ENCODE measurements around the gene FAM72A. TPM values are rescaled to one million over a fixed set of nuclear protein-coding genes. Genes with fewer than 3 reads are reported as not detected.
"Not testable (repeated sequence)": the region's sequence is repeated elsewhere in the genome, so short reads cannot be mapped to it uniquely, and the experiment has no call there.

FAM72A gene
- total RNA-seq, 1 donor = 1.9 TPM

DNA sequence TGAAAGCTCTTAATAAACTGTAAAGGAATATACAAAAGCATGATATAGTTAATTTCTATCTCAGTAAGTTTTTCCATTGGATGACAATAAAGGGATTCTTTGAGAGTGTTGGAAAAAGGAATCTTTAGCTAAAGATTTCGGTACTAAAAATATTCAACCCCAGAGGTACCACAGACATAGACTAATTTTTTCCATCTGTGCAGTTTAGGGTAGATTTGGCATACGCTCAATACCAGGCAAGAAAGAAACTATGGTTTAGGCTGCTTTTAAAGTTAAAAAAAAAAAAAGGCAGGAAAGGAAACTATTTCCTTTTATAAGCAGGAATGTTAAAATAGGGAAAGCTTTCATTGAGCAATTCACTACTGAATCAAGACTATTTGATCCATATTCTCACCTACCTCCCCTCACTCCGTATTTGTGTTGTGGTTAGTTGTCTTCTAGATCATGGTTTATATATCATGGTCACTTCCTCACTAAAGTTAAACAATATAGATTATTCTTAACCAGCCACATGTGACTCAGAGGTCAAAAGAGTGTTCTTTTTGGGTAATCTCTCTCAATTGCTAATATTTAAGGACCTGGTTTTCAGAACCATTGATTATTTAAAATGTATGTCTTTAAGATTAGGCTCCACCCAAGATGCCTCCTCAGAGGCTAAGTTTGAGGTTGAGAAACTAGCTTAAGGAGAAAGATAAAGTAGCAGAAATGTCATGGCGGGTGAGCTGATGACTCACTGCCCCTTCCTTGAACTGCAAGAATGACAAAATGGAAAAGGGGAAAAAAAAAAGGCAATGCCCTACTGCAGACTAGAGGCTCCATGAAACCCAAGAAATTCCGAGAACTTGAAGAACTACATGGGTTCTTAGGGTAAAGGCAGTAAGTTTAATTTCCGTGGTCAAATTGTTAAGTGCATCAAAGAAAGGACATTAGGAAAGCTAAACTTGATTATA is 20.0 kb downstream of the FAM72A start:
- H3K4me1 ChIP-seq (ENCODE audit: insufficient read depth, low read length); H3K9me3 ChIP-seq (ENCODE audit: low read depth, low read length); H3K4me3 ChIP-seq (ENCODE audit: low read length); H3K27me3 ChIP-seq (ENCODE audit: insufficient read depth, low read length): not testable (repeated sequence)

GRCh38 chr1:206179666-206180065 is 23.0 kb downstream of the FAM72A start:
- H3K27me3 ChIP-seq (ENCODE audit: insufficient read depth, low read length) = not testable (repeated sequence)

DNA sequence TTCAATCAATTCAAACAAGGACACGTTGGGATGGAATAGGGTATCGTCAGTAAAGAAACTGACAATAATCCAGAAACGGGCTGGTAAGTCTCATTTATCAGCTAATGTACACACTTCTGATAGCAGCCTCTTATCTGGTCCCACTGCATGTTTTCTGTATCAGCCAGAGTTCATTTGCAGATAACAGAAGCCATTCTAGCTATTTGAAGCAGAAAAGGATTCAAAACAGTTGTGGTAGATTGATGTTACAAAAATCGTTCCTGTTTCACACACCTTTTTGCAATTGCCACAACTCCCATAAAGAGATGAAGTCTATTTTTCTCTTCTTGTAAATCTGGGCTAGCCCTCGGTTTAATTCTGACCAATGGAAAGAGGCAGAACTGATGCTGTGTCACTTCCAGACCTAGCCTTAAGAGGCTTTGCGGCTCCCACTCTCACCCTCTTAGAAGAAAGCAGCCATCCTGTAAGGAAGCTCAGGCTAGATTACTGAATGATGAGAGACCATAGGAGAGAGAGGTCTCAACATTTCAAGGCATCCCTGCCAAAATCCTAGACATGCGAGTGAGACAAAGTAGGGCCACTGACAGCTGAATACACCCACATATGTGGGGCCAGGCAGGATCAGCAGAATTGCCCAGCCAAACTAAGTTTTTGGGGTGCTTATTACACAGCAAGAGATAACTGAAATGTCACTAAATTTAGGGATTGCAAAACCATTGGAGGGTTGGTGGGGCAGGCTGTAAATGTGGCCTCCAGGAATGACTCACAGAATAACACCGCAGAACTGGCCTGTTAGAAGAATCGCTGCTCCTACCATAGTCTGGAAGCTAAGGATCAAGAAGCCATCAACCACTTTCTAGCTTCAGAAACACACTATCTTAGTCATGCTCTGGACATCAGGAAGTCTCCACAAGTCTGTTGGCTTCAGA is 24.3 kb downstream of the FAM72A start:
- H3K4me3 ChIP-seq (ENCODE audit: low read length); H3K27me3 ChIP-seq (ENCODE audit: insufficient read depth, low read length); H3K9me3 ChIP-seq (ENCODE audit: low read depth, low read length): not testable (repeated sequence)
- H3K4me1 ChIP-seq (ENCODE audit: insufficient read depth, low read length) = peaks cover 13% of the 10 kb centered on the region

More at GRCh38 chr1:206179666-206180065, 23.0 kb downstream of the FAM72A start:
- H3K9me3 ChIP-seq (ENCODE audit: low read depth, low read length); H3K4me3 ChIP-seq (ENCODE audit: low read length): not testable (repeated sequence)
- H3K4me1 ChIP-seq (ENCODE audit: insufficient read depth, low read length) = peaks cover 13% of the 10 kb centered on the region

DNA sequence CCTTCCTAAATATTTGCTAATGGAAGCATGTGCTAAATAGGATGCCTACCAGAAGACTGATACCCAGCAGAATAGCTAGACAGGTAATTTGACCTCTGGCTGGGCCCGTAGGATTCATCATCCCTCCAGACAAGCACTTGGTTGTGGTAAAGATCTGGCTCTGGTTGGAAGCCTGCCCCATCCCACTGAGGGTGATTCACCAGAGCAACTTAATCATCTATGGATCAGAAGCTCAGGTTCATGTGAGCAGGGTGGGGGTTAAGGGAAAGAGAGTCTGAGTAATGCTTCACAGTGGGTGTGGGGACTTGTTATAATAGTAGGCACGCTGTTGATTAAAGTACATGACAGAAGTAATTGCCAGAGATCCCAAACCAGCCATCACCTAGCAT is 26.5 kb downstream of the FAM72A start:
- H3K27me3 ChIP-seq (ENCODE audit: insufficient read depth, low read length); H3K9me3 ChIP-seq (ENCODE audit: low read depth, low read length); H3K4me3 ChIP-seq (ENCODE audit: low read length): not testable (repeated sequence)
- H3K4me1 ChIP-seq (ENCODE audit: insufficient read depth, low read length) = peaks cover 13% of the 10 kb centered on the region

DNA sequence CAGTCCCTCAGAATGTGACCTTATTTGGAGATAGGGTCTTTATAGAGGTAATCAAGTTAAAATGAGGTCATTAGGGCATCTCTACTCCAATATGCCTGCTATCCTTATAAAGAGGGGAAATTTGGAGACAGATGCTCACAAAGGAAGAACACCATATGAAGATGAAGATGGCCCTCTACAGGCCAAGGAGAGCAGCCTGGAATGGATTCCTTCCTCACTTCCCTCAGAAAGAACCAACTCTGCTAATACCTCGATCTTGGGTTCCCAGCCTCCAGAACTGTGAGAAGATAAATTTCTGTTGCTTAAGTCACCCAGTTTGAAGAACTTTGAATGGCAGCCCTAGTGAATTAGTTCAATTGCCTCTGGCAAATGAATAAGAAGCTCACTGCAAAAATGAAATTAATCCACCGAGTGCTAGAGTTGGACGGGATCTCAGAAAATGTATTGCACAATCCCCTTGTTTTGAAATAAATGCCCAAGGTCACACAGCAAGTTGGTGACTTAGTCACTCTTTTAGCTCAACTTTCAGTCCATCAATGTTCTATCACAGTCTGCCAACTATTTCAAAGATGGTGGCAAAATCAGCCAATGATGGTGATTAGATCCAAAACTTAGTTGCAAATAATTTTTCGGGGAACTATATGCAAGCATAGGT is 27.1 kb downstream of the FAM72A start:
- H3K4me3 ChIP-seq (ENCODE audit: low read length); H3K27me3 ChIP-seq (ENCODE audit: insufficient read depth, low read length); H3K9me3 ChIP-seq (ENCODE audit: low read depth, low read length): not testable (repeated sequence)
- peaks cover 13% of the 10 kb centered on the region for H3K4me1 ChIP-seq (ENCODE audit: insufficient read depth, low read length)

DNA sequence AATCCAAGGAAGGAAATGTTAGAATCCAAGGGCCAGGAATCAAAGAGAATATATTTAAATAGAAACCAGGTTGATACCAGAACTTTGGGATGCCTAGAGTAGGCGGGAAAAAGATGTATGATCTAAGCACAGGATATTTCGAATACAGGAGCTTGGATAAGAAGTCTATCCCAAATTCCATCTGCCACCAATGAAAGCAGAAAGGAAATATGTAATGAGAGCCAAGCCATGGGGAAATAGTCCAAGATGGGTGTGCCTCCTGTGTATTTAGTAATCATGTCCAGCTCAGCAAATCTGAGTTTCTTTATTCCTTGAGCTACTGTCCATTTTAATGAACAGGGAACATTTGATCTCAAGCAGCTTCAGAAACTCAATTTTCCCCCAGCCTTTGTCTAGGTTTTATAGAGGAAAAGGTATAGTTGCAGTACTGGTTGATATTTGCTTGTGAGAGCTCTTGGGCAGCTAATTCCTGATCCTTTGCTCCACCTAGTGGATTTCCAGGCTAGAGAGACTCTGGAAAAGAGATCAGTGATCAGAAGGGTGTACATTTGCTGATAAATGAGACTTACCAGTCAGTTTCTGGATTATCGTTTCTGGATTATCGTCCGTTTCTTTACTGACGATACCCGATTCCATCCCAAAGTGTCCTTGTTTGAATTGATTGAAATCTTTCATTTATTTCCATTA is 28.3 kb downstream of the FAM72A start:
- not testable (repeated sequence) for H3K27me3 ChIP-seq (ENCODE audit: insufficient read depth, low read length); H3K9me3 ChIP-seq (ENCODE audit: low read depth, low read length); H3K4me3 ChIP-seq (ENCODE audit: low read length)
- peaks cover 13% of the 10 kb centered on the region for H3K4me1 ChIP-seq (ENCODE audit: insufficient read depth, low read length)

DNA sequence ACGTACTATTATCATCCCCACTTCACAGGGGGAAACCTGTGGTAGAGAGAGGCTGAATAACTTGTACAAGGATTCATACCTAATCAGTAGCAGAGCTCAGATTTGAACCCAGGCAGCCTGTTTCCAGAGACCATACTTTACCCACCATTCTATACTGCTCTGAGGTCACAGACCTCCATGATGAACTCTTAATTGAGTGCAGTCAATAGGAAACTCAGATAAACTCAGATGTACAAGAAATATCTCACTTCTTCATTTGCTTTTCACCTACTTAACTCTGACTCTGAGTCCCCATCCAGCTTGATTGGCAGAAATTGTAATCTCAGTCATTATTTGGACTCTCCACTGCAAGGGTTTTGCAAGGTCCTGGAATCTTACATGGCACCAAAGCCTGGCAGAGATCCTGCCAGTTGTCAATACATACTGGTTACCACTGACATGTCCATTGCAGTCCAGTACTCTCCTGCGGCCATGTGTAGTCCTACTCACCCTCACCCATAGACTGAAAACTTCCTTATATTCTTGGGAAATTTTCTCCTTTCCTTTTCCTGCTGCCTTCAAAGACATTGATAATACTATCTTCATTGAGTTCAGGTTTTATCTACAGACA is 29.4 kb downstream of the FAM72A start:
- H3K4me3 ChIP-seq (ENCODE audit: low read length); H3K27me3 ChIP-seq (ENCODE audit: insufficient read depth, low read length); H3K9me3 ChIP-seq (ENCODE audit: low read depth, low read length); H3K4me1 ChIP-seq (ENCODE audit: insufficient read depth, low read length): not testable (repeated sequence)

DNA sequence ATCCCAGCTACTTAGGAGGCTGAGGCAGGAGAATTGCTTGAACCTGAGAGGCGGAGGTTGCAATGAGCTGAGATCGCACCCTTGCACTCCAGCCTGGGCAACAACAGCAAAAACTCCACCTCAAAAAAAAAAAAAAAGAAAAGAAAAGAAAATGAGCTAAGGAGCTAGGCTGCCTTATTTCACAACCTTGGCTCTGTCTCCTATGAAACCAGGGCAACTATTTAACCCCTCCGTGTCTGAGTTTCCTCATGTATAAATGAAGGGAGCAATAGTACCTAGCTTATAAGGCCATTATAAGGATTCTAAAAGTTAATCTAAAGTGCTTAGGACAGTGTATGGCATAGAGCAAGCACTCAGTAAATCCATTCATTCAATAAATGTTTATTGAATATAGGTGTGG is 32.8 kb downstream of the FAM72A start:
- H3K4me3 ChIP-seq (ENCODE audit: low read length); H3K9me3 ChIP-seq (ENCODE audit: low read depth, low read length); H3K27me3 ChIP-seq (ENCODE audit: insufficient read depth, low read length); H3K4me1 ChIP-seq (ENCODE audit: insufficient read depth, low read length): not testable (repeated sequence)

GRCh38 chr1:206167350-206168029 is 35.1 kb downstream of the FAM72A start:
- H3K9me3 ChIP-seq (ENCODE audit: low read depth, low read length); H3K4me3 ChIP-seq (ENCODE audit: low read length); H3K4me1 ChIP-seq (ENCODE audit: insufficient read depth, low read length); H3K27me3 ChIP-seq (ENCODE audit: insufficient read depth, low read length): not testable (repeated sequence)

DNA sequence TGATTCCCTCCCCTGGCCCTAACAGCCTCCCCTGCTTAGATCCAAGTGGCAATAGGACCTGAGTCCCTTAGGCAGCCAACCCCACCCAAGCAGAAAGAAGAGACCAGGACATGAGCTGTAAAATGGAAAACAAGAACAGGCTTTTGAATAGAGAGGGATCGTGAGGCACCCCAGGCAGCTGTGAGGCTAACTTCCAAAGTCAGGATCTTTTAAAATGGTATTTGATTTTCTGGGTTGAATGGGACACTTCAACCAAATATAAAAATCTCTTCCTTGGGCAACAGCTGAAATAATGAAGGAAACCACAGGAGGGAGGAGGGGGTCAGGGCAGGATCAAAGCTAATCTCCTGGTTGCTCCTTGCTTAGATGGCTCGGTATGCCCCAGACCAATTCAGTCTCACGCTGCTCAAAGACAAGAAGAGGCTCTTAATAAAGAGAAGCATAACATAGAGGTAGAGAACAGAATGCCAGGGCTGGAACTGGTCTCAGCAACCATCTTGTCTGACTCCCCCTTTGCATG is 56.8 kb downstream of the FAM72A start:
- Histone ChIP-seq H3K27me3 (ENCODE audit: insufficient read depth, low read length) (no peaks in the 10 kb centered on the region), H3K9me3 (ENCODE audit: low read depth, low read length) (no peaks in the 10 kb centered on the region), H3K4me1 (ENCODE audit: insufficient read depth, low read length) (no peaks in the 10 kb centered on the region), H3K4me3 (ENCODE audit: low read length) (no peak overlapping the region)

DNA sequence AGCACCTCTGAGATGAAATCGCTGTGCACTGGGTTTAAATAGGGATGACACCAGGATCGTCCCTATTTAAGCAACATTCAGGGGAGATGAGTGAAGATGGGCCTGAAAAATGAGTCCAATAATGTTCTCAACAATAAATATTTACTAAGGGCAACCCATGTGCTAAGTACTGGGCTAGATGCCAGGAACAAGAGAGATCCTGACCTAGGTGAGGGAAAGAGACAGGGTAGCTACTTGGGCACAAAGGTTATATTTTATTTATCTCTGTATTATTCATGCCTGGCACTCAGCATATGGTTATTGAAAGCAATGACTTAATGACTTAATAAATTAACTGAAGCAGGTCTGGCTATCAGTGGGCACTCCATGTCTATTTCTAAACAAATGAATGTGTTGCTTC is 58.0 kb downstream of the FAM72A start:
- Histone ChIP-seq H3K4me3 (ENCODE audit: low read length) (no peak overlapping the region), H3K4me1 (ENCODE audit: insufficient read depth, low read length) (no peaks in the 10 kb centered on the region), H3K9me3 (ENCODE audit: low read depth, low read length) (no peaks in the 10 kb centered on the region), H3K27me3 (ENCODE audit: insufficient read depth, low read length) (no peaks in the 10 kb centered on the region)

DNA sequence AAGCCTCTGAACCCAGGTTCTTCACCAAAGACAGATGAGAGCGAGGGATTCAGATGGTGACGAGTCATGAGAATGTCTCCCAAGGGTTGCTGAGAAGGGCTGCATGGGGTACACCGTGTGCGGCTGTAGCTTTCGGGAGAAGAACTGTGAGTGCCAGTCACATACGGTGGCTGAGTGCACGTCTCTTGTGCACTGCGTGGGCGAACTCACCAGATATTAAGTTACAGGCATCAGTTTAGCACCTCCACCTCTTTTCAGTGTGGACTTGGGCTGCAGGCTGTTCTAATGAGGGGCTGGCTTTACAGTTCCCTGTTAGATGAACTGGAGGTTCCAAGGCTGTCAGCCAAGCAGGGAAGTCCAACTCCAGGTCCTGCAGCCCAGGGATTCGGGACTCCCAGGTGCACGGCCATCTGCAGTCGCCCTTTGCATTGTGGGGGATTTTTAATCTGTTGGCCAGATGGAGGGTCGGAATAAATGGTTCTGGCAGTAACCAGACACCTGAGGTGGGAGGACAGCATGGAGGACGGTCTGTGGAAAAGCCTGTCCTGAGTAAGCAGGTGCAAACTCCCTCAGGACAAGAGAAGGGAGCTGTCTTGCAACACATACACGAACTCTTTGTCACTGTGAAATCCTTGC is 59.0 kb downstream of the FAM72A start:
- Histone ChIP-seq H3K9me3 (ENCODE audit: low read depth, low read length) (no peaks in the 10 kb centered on the region), H3K4me1 (ENCODE audit: insufficient read depth, low read length) (no peaks in the 10 kb centered on the region), H3K4me3 (ENCODE audit: low read length) (no peak overlapping the region), H3K27me3 (ENCODE audit: insufficient read depth, low read length) (peaks cover 5% of the 10 kb centered on the region)

DNA sequence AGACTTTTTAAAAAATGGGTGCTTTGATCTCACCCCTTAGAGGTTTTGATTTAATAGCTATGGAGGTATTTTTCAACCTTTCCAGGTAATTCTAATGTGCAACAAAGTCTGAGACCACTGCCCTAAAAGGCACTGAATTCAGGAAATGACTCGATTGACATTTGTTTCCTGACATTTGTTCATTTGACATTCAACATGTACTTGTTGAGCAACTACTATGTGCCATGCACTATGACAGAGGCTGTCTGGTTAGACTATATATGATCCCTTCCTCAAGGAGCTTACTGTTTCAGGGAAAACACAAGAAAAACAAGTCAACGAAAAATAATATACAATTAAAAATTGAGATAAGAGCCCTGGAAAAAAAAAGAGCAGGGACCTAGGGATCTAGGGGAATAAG is 59.9 kb downstream of the FAM72A start:
- Histone ChIP-seq H3K27me3 (ENCODE audit: insufficient read depth, low read length) (peaks cover 5% of the 10 kb centered on the region), H3K4me3 (ENCODE audit: low read length) (no peak overlapping the region), H3K4me1 (ENCODE audit: insufficient read depth, low read length) (no peaks in the 10 kb centered on the region), H3K9me3 (ENCODE audit: low read depth, low read length) (no peaks in the 10 kb centered on the region)
